K562 (cell line): ENCODE measurements around the gene DYNC1I1.

Experiments
- AFF1 ChIP-seq, 2 experiments: fragments of 450-650 bp; IDR thresholded peaks; 2 replicates each; pipeline ENCODE4 v1.6.1; 2018; ENCODE audit warnings: mild to moderate bottlenecking in 2 of 2, low read depth in 1 of 2; ENCODE audit not compliant: partially characterized antibody in 2 of 2
- BRF1 ChIP-seq: IDR thresholded peaks from 3 replicates; pipeline ENCODE4 v1.6.1; 2011; ENCODE audit warnings: borderline replicate concordance, mild to moderate bottlenecking; ENCODE audit not compliant: insufficient read length; ENCODE audit errors: extremely low read depth
- DLX4 ChIP-seq: fragments of 250-450 bp; sonication (Bioruptor Pico); IDR thresholded peaks from 2 replicates; pipeline ENCODE4 v1.6.1; 2021; ENCODE audit warnings: mild to moderate bottlenecking
- EP300 ChIP-seq: IDR thresholded peaks from 2 replicates; pipeline ENCODE4 v1.6.1; 2012; ENCODE audit warnings: low read length, improper control_type of control experiment
- ETV6 ChIP-seq, 3 experiments: fragments of 150-350 bp in 1 of 3; sonication (generic) in 1 of 3; formaldehyde crosslinking in 1 of 3; IDR thresholded peaks; 2 replicates each; pipeline versions ENCODE4 v1.6.1 to v1.8.0; 2014 to 2022; ENCODE audit warnings: borderline replicate concordance in 2 of 3, low read depth in 2 of 3, antibody characterized with exemption in 1 of 3, low read length in 1 of 3, mild to moderate bottlenecking in 1 of 3, missing genetic modification reagents in 1 of 3
- MAX ChIP-seq: sonication (generic); formaldehyde crosslinking; IDR thresholded peaks from 2 replicates; pipeline ENCODE4 v1.9.0; 2022; ENCODE audit warnings: mild to moderate bottlenecking, missing genetic modification reagents
- MYBL2 ChIP-seq, 2 experiments: fragments of 450-650 bp in 1 of 2; sonication (generic) in 1 of 2; formaldehyde crosslinking in 1 of 2; IDR thresholded peaks; 2 replicates each; pipeline versions ENCODE4 v1.6.1 to v1.8.1; 2017 to 2022; ENCODE audit warnings: borderline replicate concordance in 1 of 2, inconsistent platforms in 1 of 2, low read depth in 1 of 2, mild to moderate bottlenecking in 1 of 2, missing genetic modification reagents in 1 of 2, moderate library complexity in 1 of 2
- SMC3 ChIP-seq: conservative IDR thresholded peaks from 2 replicates; pipeline ENCODE4 v1.6.1; 2011; ENCODE audit warnings: low read depth, low read length, improper control_type of control experiment; ENCODE audit not compliant: insufficient read depth
- SRSF1 ChIP-seq: fragments of 200-400 bp; formaldehyde crosslinking; IDR thresholded peaks from 2 replicates; pipeline ENCODE4 v1.6.1; 2017; ENCODE audit warnings: mild to moderate bottlenecking, low read depth, low read length, moderate library complexity
- ZKSCAN3 ChIP-seq: fragments of 250-450 bp; sonication (Bioruptor Pico); IDR thresholded peaks from 2 replicates; pipeline ENCODE4 v1.4.0; 2020
- ZNF140 ChIP-seq: fragments of 250-450 bp; sonication (Bioruptor Pico); IDR thresholded peaks from 2 replicates; pipeline ENCODE4 v1.8.0; 2021; ENCODE audit warnings: moderate library complexity, mild to moderate bottlenecking, inconsistent platforms
- TF ChIP-seq, protein P1 (sequence below), 3 experiments: IDR thresholded peaks in 2 of 3; conservative IDR thresholded peaks in 1 of 3; 2 replicates each; pipeline ENCODE4 v1.5.1; 2011 to 2012; ENCODE audit warnings: low read length in 3 of 3, mild to moderate bottlenecking in 3 of 3, control low read depth in 2 of 3, improper control_type of control experiment in 1 of 3, inconsistent platforms in 1 of 3, low read depth in 1 of 3, mixed read lengths in 1 of 3, moderate library complexity in 1 of 3; ENCODE audit not compliant: insufficient read depth in 2 of 3
- TF ChIP-seq, protein P2 (sequence below), 2 experiments: fragments of 450-650 bp in 1 of 2; sonication (generic) in 1 of 2; formaldehyde crosslinking in 1 of 2; IDR thresholded peaks; 2 replicates each; pipeline versions ENCODE4 v1.7.1 to v1.9.0; 2016 to 2022; ENCODE audit warnings: inconsistent platforms in 1 of 2, mild to moderate bottlenecking in 1 of 2, missing genetic modification reagents in 1 of 2

DNA sequence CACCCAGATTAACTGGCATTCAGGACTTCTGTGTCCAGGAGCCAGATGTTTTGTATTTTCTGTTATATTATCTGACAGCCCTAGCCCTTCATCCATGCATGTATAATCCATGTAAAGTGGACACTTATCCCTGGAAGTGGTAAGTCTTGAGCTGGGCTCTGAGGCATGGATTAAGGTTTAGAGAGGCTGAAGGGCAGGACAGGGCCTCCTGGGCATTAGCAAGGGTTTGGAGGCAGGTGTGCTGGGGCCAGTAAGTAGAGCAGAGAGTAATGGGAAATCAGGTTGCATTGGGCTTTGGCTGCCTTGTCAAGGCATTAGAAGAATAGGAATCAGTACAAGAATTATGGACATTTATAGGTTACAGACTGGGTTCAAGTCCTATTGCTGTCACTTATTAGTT lies 138.0 kb downstream of the DYNC1I1 start:
- TF ChIP-seq DLX4 (CRISPR knock-in tag) = no peak
- no peak for TF ChIP-seq ZKSCAN3
- no peak for TF ChIP-seq ETV6 (IDR thresholded peaks at IDR 0.05; ENCODE audit: borderline replicate concordance in 1 of 2, low read depth in 2 of 2, low read length in 1 of 2)
- TF ChIP-seq ETV6 (CRISPR knock-in tag; IDR thresholded peaks at IDR 0.05; ENCODE audit: borderline replicate concordance) = no peak
- TF ChIP-seq MYBL2 (IDR thresholded peaks at IDR 0.05; ENCODE audit: low read depth) = no peak
- no peak for TF ChIP-seq MYBL2 (CRISPR knock-in tag; IDR thresholded peaks at IDR 0.05; ENCODE audit: borderline replicate concordance)
- TF ChIP-seq, protein P1, sequence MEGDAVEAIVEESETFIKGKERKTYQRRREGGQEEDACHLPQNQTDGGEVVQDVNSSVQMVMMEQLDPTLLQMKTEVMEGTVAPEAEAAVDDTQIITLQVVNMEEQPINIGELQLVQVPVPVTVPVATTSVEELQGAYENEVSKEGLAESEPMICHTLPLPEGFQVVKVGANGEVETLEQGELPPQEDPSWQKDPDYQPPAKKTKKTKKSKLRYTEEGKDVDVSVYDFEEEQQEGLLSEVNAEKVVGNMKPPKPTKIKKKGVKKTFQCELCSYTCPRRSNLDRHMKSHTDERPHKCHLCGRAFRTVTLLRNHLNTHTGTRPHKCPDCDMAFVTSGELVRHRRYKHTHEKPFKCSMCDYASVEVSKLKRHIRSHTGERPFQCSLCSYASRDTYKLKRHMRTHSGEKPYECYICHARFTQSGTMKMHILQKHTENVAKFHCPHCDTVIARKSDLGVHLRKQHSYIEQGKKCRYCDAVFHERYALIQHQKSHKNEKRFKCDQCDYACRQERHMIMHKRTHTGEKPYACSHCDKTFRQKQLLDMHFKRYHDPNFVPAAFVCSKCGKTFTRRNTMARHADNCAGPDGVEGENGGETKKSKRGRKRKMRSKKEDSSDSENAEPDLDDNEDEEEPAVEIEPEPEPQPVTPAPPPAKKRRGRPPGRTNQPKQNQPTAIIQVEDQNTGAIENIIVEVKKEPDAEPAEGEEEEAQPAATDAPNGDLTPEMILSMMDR (IDR thresholded peaks at IDR 0.05 in 2 of 3, conservative IDR thresholded peaks at IDR 0.05 in 1 of 3; ENCODE audit: insufficient read depth in 2 of 3, low read depth in 1 of 3, low read length in 3 of 3) = no peak
- no peak for TF ChIP-seq MAX
- no peak for TF ChIP-seq BRF1
- no peak for TF ChIP-seq AFF1 (IDR thresholded peaks at IDR 0.05; ENCODE audit: low read depth in 1 of 2, partially characterized antibody in 2 of 2)
- TF ChIP-seq, protein P2, sequence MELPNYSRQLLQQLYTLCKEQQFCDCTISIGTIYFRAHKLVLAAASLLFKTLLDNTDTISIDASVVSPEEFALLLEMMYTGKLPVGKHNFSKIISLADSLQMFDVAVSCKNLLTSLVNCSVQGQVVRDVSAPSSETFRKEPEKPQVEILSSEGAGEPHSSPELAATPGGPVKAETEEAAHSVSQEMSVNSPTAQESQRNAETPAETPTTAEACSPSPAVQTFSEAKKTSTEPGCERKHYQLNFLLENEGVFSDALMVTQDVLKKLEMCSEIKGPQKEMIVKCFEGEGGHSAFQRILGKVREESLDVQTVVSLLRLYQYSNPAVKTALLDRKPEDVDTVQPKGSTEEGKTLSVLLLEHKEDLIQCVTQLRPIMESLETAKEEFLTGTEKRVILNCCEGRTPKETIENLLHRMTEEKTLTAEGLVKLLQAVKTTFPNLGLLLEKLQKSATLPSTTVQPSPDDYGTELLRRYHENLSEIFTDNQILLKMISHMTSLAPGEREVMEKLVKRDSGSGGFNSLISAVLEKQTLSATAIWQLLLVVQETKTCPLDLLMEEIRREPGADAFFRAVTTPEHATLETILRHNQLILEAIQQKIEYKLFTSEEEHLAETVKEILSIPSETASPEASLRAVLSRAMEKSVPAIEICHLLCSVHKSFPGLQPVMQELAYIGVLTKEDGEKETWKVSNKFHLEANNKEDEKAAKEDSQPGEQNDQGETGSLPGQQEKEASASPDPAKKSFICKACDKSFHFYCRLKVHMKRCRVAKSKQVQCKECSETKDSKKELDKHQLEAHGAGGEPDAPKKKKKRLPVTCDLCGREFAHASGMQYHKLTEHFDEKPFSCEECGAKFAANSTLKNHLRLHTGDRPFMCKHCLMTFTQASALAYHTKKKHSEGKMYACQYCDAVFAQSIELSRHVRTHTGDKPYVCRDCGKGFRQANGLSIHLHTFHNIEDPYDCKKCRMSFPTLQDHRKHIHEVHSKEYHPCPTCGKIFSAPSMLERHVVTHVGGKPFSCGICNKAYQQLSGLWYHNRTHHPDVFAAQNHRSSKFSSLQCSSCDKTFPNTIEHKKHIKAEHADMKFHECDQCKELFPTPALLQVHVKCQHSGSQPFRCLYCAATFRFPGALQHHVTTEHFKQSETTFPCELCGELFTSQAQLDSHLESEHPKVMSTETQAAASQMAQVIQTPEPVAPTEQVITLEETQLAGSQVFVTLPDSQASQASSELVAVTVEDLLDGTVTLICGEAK (IDR thresholded peaks at IDR 0.05) = no peak
- TF ChIP-seq, protein P2 (CRISPR knock-in tag; IDR thresholded peaks at IDR 0.05) = no peak
- no peak for TF ChIP-seq EP300
- no peak for TF ChIP-seq SMC3
- no peak for TF ChIP-seq SRSF1
- no peak for TF ChIP-seq ZNF140 (CRISPR knock-in tag)
